NAMALWA (cell line): ENCODE results near the gene TAC4.

Source experiments
- DNase-seq: peaks from one replicate; pipeline ENCODE4 v3.0.0-alpha.2; 2015; ENCODE audit warnings: low spot score

Gene TAC4

GRCh38 chr17:49848019-49848473 is at the start of gene TAC4:
Gene TAC4 (minus strand): TSS chr17:49848069. CDS start chr17:49848017, 52 bp downstream.
- no peak for DNase-seq

GRCh38 chr17:49896860-49897259 is 49.0 kb upstream of the TAC4 start:
- no peak for DNase-seq

GRCh38 chr17:49896222-49896621 is 48.4 kb upstream of the TAC4 start:
- no peak for DNase-seq

- no peak for DNase-seq
These were observed 47.9 kb upstream of the TAC4 start for GRCh38 chr17:49895812-49896211.

- no peak for DNase-seq
These were observed 46.9 kb upstream of the TAC4 start for GRCh38 chr17:49894761-49895160.

GRCh38 chr17:49891694-49892389 is 44.0 kb upstream of the TAC4 start:
- DNase-seq = no peak

DNA sequence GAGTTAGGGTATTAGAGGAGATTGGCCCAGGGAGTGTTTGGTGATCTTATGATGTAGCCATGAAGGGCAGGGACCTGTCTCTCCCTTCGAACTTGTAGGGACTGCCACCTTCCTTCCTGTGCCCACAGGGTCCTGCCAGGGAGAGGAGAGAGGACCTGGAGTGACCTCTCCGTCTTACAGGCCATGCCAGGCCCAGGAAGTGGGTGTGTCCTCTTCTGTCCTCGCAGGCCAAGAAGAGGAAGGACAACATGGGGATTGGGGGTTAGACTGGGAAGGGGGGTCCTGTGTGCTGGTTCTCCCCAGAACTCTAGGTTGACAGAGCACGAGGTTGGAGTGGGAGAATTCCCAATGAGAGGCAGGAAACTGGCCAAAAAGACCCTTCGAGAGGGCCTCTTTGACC is 43.4 kb upstream of the TAC4 start:
- no peak for DNase-seq

- no peak for DNase-seq
These were observed 43.0 kb upstream of the TAC4 start for GRCh38 chr17:49890852-49891251.

GRCh38 chr17:49890077-49890821 is 42.4 kb upstream of the TAC4 start:
- no peak for DNase-seq

GRCh38 chr17:49889500-49889899 is 41.6 kb upstream of the TAC4 start:
- no peak for DNase-seq

- no peak for DNase-seq
These were observed 40.0 kb upstream of the TAC4 start for GRCh38 chr17:49887744-49888360.

- no peak for DNase-seq
These were observed 39.3 kb upstream of the TAC4 start for GRCh38 chr17:49887086-49887743.

GRCh38 chr17:49886036-49886435 is 38.2 kb upstream of the TAC4 start:
- no peak for DNase-seq

DNA sequence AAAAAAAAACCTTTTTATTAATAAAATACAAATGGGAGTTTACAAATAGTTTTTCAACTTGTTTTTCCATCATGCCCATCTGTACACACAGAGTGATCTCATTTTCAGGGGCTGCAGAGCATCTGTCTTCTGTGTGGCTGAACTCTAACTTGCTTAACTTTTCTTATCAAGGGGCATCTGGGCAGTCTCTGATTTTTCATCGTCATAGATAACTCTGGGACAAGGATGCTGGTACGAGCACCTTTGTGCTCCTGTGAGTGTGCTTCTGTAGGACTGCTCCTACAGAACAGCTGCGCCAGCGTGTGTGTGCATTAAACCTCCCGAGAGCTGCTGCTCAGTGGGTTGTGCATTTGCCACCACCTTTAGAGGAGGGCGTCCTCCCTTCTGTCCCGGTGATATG is 34.6 kb upstream of the TAC4 start:
- DNase-seq = no peak

GRCh38 chr17:49881054-49881402 is 33.2 kb upstream of the TAC4 start:
- no peak for DNase-seq

- peak; percentile 70 for DNase-seq
These were observed 32.6 kb upstream of the TAC4 start for GRCh38 chr17:49880291-49881053.

DNA sequence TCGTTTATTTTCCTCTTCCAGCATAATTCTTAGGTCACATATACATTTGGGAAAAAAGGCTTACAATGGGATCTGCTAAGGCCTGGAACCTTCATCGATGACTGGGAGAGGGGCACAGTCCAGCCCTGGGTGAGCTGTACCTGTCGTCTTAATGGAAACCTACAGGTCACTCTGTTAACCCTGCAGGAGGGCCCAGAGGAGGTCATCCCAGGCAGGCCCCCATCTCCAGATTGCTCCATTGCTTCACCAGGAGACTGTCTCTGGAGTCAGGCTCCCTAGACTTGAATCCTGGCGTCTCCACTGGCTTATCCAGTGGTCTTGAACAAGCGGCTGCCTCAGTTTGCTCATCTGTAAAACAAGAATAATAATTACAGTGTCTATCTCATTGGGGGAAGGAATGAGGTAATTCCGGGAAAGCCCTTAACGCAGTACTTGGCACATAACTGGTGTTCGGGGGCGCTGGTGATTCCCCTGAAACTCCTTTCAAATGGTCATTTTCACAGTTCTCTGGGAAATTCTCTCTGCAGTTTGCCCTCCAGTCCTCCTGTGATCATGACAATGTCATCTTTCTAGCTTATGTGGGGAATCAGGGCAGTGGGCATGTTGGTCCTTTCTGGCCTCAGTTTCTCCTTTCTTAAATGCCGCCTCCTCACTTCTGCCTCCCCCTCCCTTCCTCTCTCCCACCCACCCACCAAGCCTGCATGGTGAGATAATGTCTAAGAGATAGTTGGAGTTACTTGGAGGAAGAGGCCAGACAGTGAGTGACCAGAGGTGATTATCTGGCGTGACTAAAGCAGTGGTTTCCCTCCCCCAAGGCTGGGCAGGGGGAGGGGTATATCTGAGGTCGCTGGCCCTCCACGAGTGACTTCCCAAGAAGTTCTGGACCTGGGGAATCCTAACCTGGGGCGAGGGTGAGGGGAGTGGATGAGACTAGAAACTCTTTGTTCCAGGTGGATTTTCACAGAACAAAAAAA is 31.3 kb upstream of the TAC4 start:
- no peak for DNase-seq

GRCh38 chr17:49875685-49876084 is 27.8 kb upstream of the TAC4 start:
- DNase-seq = no peak

GRCh38 chr17:49874911-49875310 is 27.0 kb upstream of the TAC4 start:
- no peak for DNase-seq

DNA sequence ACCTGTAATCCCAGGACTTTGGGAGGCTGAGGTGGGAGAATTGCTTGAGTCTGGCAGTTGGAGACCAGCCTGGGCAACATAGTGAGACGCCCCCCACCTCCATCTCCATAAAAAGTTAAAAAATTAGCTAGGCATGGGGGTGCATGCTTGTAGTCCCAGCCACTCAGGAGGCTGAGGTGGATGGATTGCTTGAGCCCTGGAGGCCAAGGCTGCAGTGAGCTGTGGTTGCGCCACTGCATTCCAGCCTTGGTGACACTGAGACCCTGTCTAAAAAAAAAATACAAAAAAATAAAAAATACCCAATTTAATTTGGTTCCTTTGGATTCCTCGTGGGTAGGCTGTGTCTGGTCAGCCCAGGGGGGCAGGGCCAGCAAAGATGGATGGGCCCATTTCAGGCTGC is 26.1 kb upstream of the TAC4 start:
- DNase-seq = no peak

GRCh38 chr17:49873466-49873865 is 25.6 kb upstream of the TAC4 start:
- DNase-seq = no peak
